GM18868 (cell line): Measurements from ENCODE around the gene ICOSLG.
"Not testable (repeated sequence)": the region's sequence is repeated elsewhere in the genome, so short reads cannot be mapped to it uniquely, and the experiment has no call there.

ENCODE experiments used
- ATAC-seq: cut with Tn5 transposase; IDR thresholded peaks from one replicate; pipeline ENCODE4 v1.9.1; 2021; ENCODE audit warnings: mild to moderate bottlenecking, moderate library complexity; ENCODE audit not compliant: unreplicated experiment

Gene ICOSLG

GRCh38 chr21:44265734-44266270 is 25.1 kb upstream of the ICOSLG start:
- ATAC-seq: no peak

- ATAC-seq: no peak
Observed at GRCh38 chr21:44263768-44264167, 23.0 kb upstream of the ICOSLG start.

- ATAC-seq: no peak
Observed at GRCh38 chr21:44263221-44263760, 22.5 kb upstream of the ICOSLG start.

GRCh38 chr21:44262338-44263056 is 21.8 kb upstream of the ICOSLG start:
- ATAC-seq: no peak

GRCh38 chr21:44261675-44262295 is 21.0 kb upstream of the ICOSLG start, which contains the start of gene DNMT3L:
Gene DNMT3L (minus strand): TSS chr21:44261897. CDS start chr21:44261259, 638 bp downstream.
- ATAC-seq: no peak

GRCh38 chr21:44260791-44261631 is 20.3 kb upstream of the ICOSLG start:
- ATAC-seq: no peak

GRCh38 chr21:44260066-44260465 is 19.3 kb upstream of the ICOSLG start:
- ATAC-seq: no peak

GRCh38 chr21:44259082-44259705 is 18.5 kb upstream of the ICOSLG start:
- no peak for ATAC-seq

- ATAC-seq: no peak
Observed at GRCh38 chr21:44258056-44258725, 17.4 kb upstream of the ICOSLG start.

GRCh38 chr21:44255511-44255981 is 14.8 kb upstream of the ICOSLG start:
- no peak for ATAC-seq

GRCh38 chr21:44253832-44254710 is 13.3 kb upstream of the ICOSLG start:
- ATAC-seq: no peak

GRCh38 chr21:44249204-44250037 is 8.7 kb upstream of the ICOSLG start:
- ATAC-seq: not testable (repeated sequence)

- ATAC-seq: not testable (repeated sequence)
Observed at GRCh38 chr21:44247904-44248303, 7.2 kb upstream of the ICOSLG start.

GRCh38 chr21:44243980-44244379 is 3.2 kb upstream of the ICOSLG start:
- peak; percentile 46 for ATAC-seq

- not testable (repeated sequence) for ATAC-seq
Observed at GRCh38 chr21:44241281-44241680, 538 bp upstream of the ICOSLG start.

GRCh38 chr21:44240353-44240752 is 390 bp downstream of the ICOSLG start:
- not testable (repeated sequence) for ATAC-seq

GRCh38 chr21:44229561-44229960 is 11.2 kb downstream of the ICOSLG start:
- ATAC-seq: not testable (repeated sequence)

GRCh38 chr21:44228109-44228508 is 12.6 kb downstream of the ICOSLG start:
- not testable (repeated sequence) for ATAC-seq
